K562 (cell line): ENCODE results near the gene ATG4D. TPM values are rescaled to one million over a fixed set of nuclear protein-coding genes. Genes with fewer than 3 reads are reported as not detected.

Experiments used
- ATAC-seq: fragments of 200-7000 bp; cut with Tn5 transposase; 3 replicates; pipeline ENCODE4 v1.9.1; 2020; ENCODE audit warnings: moderate library complexity
- BruUV-seq: library from RNA; stranded (reverse); fragments of 400-500 nt; replicated peaks from 2 replicates; lab custom pipeline; 2021; lab: Mats Ljungman, UMichigan
- CTCF ChIA-PET: fragments of 300-600 bp; formaldehyde crosslinking; extraction: SDS; loops from one replicate; lab custom pipeline; 2021; ENCODE audit warnings: low intra/inter-chr PET ratio; lab: Yijun Ruan, JAX
- POLR2A ChIA-PET: fragments of 300-600, 350-650 bp; sonication (Branson Sonifier 250); formaldehyde crosslinking; extraction: SDS; loops from one replicate; lab custom pipeline; 2021; ENCODE audit warnings: antibody characterized with exemption, inconsistent platforms; lab: Yijun Ruan, JAX
- DNase-seq, 4 experiments: peaks; one replicate each; pipeline versions ENCODE4 v3.0.0 to v3.0.0-alpha.2; 2011 to 2018; ENCODE audit warnings: low spot score in 3 of 4, mixed read lengths in 3 of 4; ENCODE audit errors: extremely low read depth in 1 of 4
- FAIRE-seq: peaks from 2 replicates; lab custom pipeline; 2011; peaks lifted over from hg19 to GRCh38; lab: Jason Lieb, UNC
- H2AFZ ChIP-seq: 2 replicates; pipeline ENCODE4 v1.6.0; 2011; ENCODE audit warnings: low read depth, low read length, control low read depth, inconsistent platforms
- H3K27ac ChIP-seq: fragments of 200-600 bp; 3 replicates; pipeline ENCODE4 v1.8.0; 2011; ENCODE audit warnings: low read depth, mild to moderate bottlenecking, control low read depth, inconsistent platforms, low read length, moderate library complexity, mixed read lengths; ENCODE audit errors: extremely low read depth
- H3K27me3 ChIP-seq, 2 experiments: fragments of 300-600 bp in 1 of 2; 2 replicates in 1 of 2; 3 replicates in 1 of 2; pipeline versions ENCODE4 v1.6.0 to v1.8.0; 2011; ENCODE audit warnings: inconsistent platforms in 2 of 2, low read length in 2 of 2, mild to moderate bottlenecking in 1 of 2, mixed read lengths in 1 of 2, moderate library complexity in 1 of 2; ENCODE audit not compliant: control insufficient read depth in 2 of 2, insufficient read depth in 2 of 2
- H3K36me3 ChIP-seq: fragments of 300-600 bp; 3 replicates; pipeline ENCODE4 v1.8.0; 2011; ENCODE audit warnings: mild to moderate bottlenecking, low read length, inconsistent platforms; ENCODE audit not compliant: control insufficient read depth, insufficient read depth
- H3K4me1 ChIP-seq, 2 experiments: fragments of 200-600 bp in 1 of 2; replicated peaks in 1 of 2; 2 replicates in 1 of 2; 3 replicates in 1 of 2; pipeline versions ENCODE4 v1.5.1 to v1.8.0; 2011; ENCODE audit warnings: inconsistent platforms in 2 of 2, low read length in 2 of 2, mild to moderate bottlenecking in 1 of 2, mixed read lengths in 1 of 2, moderate library complexity in 1 of 2; ENCODE audit not compliant: control insufficient read depth in 2 of 2, insufficient read depth in 2 of 2
- H3K4me2 ChIP-seq: 2 replicates; pipeline ENCODE4 v1.6.1; 2011; ENCODE audit warnings: low read length, control low read depth, inconsistent platforms, mixed read lengths; ENCODE audit not compliant: insufficient read depth
- H3K4me3 ChIP-seq: fragments of 200-600 bp; sonication (generic), shearing (Covaris generic); 2 replicates; pipeline ENCODE4 v1.5.1; 2016; ENCODE audit warnings: control low read depth, inconsistent platforms
- H3K79me2 ChIP-seq: fragments of 200-600 bp; 3 replicates; pipeline ENCODE4 v1.8.0; 2011; ENCODE audit warnings: low read length, inconsistent platforms; ENCODE audit not compliant: control insufficient read depth, insufficient read depth
- H3K9ac ChIP-seq, 2 experiments: 2 replicates each; pipeline versions ENCODE4 v1.6.0 to v1.6.1; 2011; ENCODE audit warnings: low read depth in 2 of 2, low read length in 2 of 2, control low read depth in 1 of 2, inconsistent platforms in 1 of 2, mild to moderate bottlenecking in 1 of 2, mixed read lengths in 1 of 2; ENCODE audit not compliant: insufficient read depth in 1 of 2
- H3K9me1 ChIP-seq: one replicate; pipeline ENCODE4 v1.6.0; 2011; ENCODE audit warnings: inconsistent platforms, mild to moderate bottlenecking, low read length, moderate library complexity; ENCODE audit not compliant: control insufficient read depth, insufficient read depth
- H3K9me3 ChIP-seq: replicated peaks from 2 replicates; pipeline ENCODE4 v1.5.1; 2011; ENCODE audit warnings: low read depth, low read length, inconsistent platforms; ENCODE audit not compliant: control insufficient read depth, insufficient read depth
- H4K20me1 ChIP-seq: replicated peaks from 2 replicates; pipeline ENCODE4 v1.6.1; 2011; ENCODE audit warnings: low read length, inconsistent platforms, mixed read lengths; ENCODE audit not compliant: control insufficient read depth, insufficient read depth
- FOSL1 ChIP-seq: fragments of 200-800 bp; sonication (Bioruptor generic); conservative IDR thresholded peaks from 2 replicates; pipeline ENCODE4 v1.6.1; 2016; ENCODE audit warnings: missing genetic modification characterization, missing compliant biosample characterization
- HDAC3 ChIP-seq: fragments of 450-650 bp; IDR thresholded peaks from 2 replicates; pipeline ENCODE4 v1.6.1; 2018; ENCODE audit warnings: borderline replicate concordance, mild to moderate bottlenecking, moderate library complexity; ENCODE audit not compliant: partially characterized antibody
- RBM25 ChIP-seq: fragments of 200-400 bp; formaldehyde crosslinking; IDR thresholded peaks from 2 replicates; pipeline ENCODE4 v1.6.1; 2018; ENCODE audit warnings: low read length, low read depth, moderate library complexity; ENCODE audit not compliant: severe bottlenecking
- SMARCA4 ChIP-seq: fragments of 450-650 bp; IDR thresholded peaks from 2 replicates; pipeline ENCODE4 v1.6.1; 2016
- XRCC3 ChIP-seq: fragments of 450-650 bp; IDR thresholded peaks from 2 replicates; pipeline ENCODE4 v1.6.1; 2017; ENCODE audit warnings: mild to moderate bottlenecking, moderate library complexity
- ZBTB43 ChIP-seq: sonication (generic); formaldehyde crosslinking; IDR thresholded peaks from 2 replicates; pipeline ENCODE4 v1.8.0; 2023; ENCODE audit warnings: mild to moderate bottlenecking, missing genetic modification reagents
- ZFP36 ChIP-seq: fragments of 150-350 bp; IDR thresholded peaks from 2 replicates; pipeline ENCODE4 v1.6.1; 2018; ENCODE audit warnings: low read length, low read depth; ENCODE audit not compliant: partially characterized antibody
- ZNF41 ChIP-seq: fragments of 250-450 bp; sonication (Bioruptor Pico); conservative IDR thresholded peaks from 2 replicates; pipeline ENCODE4 v1.4.0; 2020; ENCODE audit warnings: mild to moderate bottlenecking
- WGBS: fragments of 100-300 bp; shearing (Covaris generic); methylation state at CpG from one replicate; pipeline ENCODE4 v1.1.6; 2016; ENCODE audit warnings: low coverage, mixed read lengths; ENCODE audit not compliant: insufficient coverage; ENCODE audit errors: missing lambda C conversion rate; 5-methylcytosine and 5-hydroxymethylcytosine counted together
- in situ Hi-C: fragments of 300-500 bp; cut with MboI; formaldehyde crosslinking; loops from 4 replicates; pipeline ENCODE4 v1.15.0; 2018; ENCODE audit warnings: inconsistent platforms, mixed read lengths
- intact Hi-C: fragments of 100-400 bp; cut with micrococcal nuclease; formaldehyde crosslinking; loops from 2 replicates; pipeline ENCODE4 v1.14.2; 2022
- polyA plus RNA-seq, 8 experiments: library from polyadenylated mRNA; depleted of rRNA in 4 of 8; stranded (reverse) in 5 of 8; unstranded in 3 of 8; fragments of >200 nt; fragmentation: Nextera tagmentation in 2 of 8; fragmentation: Illumina TruSeq in 1 of 8; extraction: Ambion mirVana in 2 of 8; extraction: Trizol in 1 of 8; gene quantifications; 2 replicates each; pipeline versions ENCODE4 v1.2.1 to v1.2.3, GENCODE V29; 2011 to 2014; ENCODE audit warnings: inconsistent platforms in 1 of 8, missing spikeins in 1 of 8
- total RNA-seq, 7 experiments: library from RNA; depleted of rRNA in 6 of 7; stranded (reverse); fragments of >200 nt in 6 of 7; fragmentation: Illumina TruSeq in 2 of 7; extraction: Trizol in 2 of 7; gene quantifications; 2 replicates each; pipeline versions ENCODE4 v1.2.1 to v1.2.3, GENCODE V29; 2011 to 2021; ENCODE audit warnings: low replicate concordance in 1 of 7
- TF ChIP-seq, protein P1 (sequence below), 2 experiments: fragments of 450-650 bp in 1 of 2; sonication (generic) in 1 of 2; formaldehyde crosslinking; conservative IDR thresholded peaks; 2 replicates each; pipeline versions ENCODE4 v1.4.0 to v1.8.1; 2020 to 2022; ENCODE audit warnings: mild to moderate bottlenecking in 1 of 2, missing genetic modification reagents in 1 of 2

ATG4D gene
- total and polyA plus RNA-seq, 9 of the 15 experiments (the other 6 are each of a cell fraction or from before 2014, with no cell fraction given) = 0.51 to 66.1 (median 22.9) TPM

DNA sequence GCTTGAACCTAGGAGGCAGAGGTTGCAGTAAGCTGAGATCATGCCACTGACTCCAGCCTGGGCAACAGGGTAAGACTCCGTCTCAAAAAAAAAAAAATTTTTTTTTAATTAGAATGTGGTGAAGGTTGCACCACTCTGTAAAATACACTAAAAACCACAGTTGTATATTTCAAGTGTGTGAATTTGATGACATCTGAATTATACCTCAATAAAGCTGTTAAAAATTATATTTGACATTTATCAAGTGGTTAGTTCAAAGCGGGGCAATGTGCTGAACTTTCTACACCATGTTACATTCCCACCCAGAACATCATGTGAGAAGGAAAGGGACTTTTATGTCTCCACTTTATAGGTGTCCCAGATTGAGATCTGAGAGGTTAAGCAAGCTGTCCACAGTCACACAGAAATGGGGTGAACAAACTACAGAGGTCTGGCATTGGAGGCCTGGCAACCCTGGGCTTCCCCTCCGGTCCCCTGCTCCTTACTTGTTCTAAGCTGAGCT is 20.5 kb upstream of the ATG4D start:
- no peak overlapping the region for H3K9ac ChIP-seq
- POLR2A ChIA-PET = interaction anchor here (0.6 to 1.6 kb wide), 3 partner anchors 16 to 52 kb away, joined by 3 to 5 read pairs (median 4); no protein-coding TSS in a partner anchor
- in situ Hi-C loops = no loop called here

More for the DNA sequence above, 20.5 kb upstream of the ATG4D start:
- CTCF ChIA-PET = no interaction called here
- FAIRE-seq (no peak), ATAC-seq (no peak), DNase-seq (no peak)
- intact Hi-C loops = no loop called here
- TF ChIP-seq HDAC3 = no peak
- peak; percentile 41 for TF ChIP-seq ZFP36
- TF ChIP-seq FOSL1 = no peak
- TF ChIP-seq XRCC3 = no peak
- no peak for TF ChIP-seq SMARCA4
- TF ChIP-seq RBM25 = peak; percentile 52
- TF ChIP-seq, protein P1, sequence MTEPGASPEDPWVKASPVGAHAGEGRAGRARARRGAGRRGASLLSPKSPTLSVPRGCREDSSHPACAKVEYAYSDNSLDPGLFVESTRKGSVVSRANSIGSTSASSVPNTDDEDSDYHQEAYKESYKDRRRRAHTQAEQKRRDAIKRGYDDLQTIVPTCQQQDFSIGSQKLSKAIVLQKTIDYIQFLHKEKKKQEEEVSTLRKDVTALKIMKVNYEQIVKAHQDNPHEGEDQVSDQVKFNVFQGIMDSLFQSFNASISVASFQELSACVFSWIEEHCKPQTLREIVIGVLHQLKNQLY (CRISPR knock-in tag; conservative IDR thresholded peaks at IDR 0.05) = no peak
- no peak for TF ChIP-seq ZBTB43 (CRISPR knock-in tag)
- no peak for TF ChIP-seq ZNF41 (CRISPR knock-in tag)
- no TSS peak for BruUV-seq
- Histone ChIP-seq H3K36me3 (no peaks in the 10 kb centered on the region), H3K4me3 (no peak overlapping the region), H2AFZ (no peak overlapping the region), H3K4me2 (no peak overlapping the region), H4K20me1 (no peaks in the 10 kb centered on the region; the same call in 1 of the 2 replicates), H3K27ac (no peak overlapping the region), H3K4me1 (peaks cover 5 to 17% of the 10 kb centered on the region in 2 experiments; a peak in 4 of 5 replicates), H3K9me1 (no peaks in the 10 kb centered on the region), H3K9me3 (no peaks in the 10 kb centered on the region), H3K27me3 (peaks cover 0 to 10% of the 10 kb centered on the region in 2 experiments; a peak in 3 of 5 replicates), H3K79me2 (no peaks in the 10 kb centered on the region)
- WGBS = 44% methylated on average over 3 of the region's 3 CpGs
